Caco-2 (cell line): ENCODE measurements around the gene CRYBA4. TPM values are rescaled to one million over a fixed set of nuclear protein-coding genes. Genes with fewer than 3 reads are reported as not detected.

Experiments used
- BruUV-seq: library from RNA; stranded (reverse); fragments of 400-500 nt; replicated peaks from 2 replicates; lab custom pipeline; 2021; lab: Mats Ljungman, UMichigan
- CTCF ChIA-PET: fragments of 300-600 bp; sonication (Branson Sonifier 250); formaldehyde crosslinking; loops from one replicate; lab custom pipeline; 2022; ENCODE audit warnings: antibody characterized with exemption; lab: Charles Lee
- POLR2A ChIA-PET: fragments of 300-600 bp; sonication (Branson Sonifier 250); formaldehyde crosslinking; loops from one replicate; lab custom pipeline; 2022; ENCODE audit warnings: antibody characterized with exemption; lab: Charles Lee
- DNase-seq, 2 experiments: peaks; one replicate each; pipeline versions ENCODE4 v3.0.0 to v3.0.0-alpha.2; 2020 to 2022
- H3K27me3 ChIP-seq: replicated peaks from 2 replicates; pipeline ENCODE4 v1.6.0; 2011; ENCODE audit warnings: low read length; ENCODE audit not compliant: control insufficient read depth, insufficient read depth
- H3K36me3 ChIP-seq: 2 replicates; pipeline ENCODE4 v1.5.1; 2011; ENCODE audit warnings: low read length; ENCODE audit not compliant: control insufficient read depth, insufficient read depth
- H3K4me1 ChIP-seq: fragments of 250-450 bp; sonication (Bioruptor Pico); 2 replicates; pipeline ENCODE4 v1.5.1; 2020; ENCODE audit warnings: mild to moderate bottlenecking
- H3K4me3 ChIP-seq: 2 replicates; pipeline ENCODE4 v1.5.1; 2011; ENCODE audit warnings: low read depth, mild to moderate bottlenecking, control low read depth, low read length
- H3K9me3 ChIP-seq: fragments of 250-450 bp; sonication (Bioruptor Pico); 2 replicates; pipeline ENCODE4 v1.5.1; 2020; ENCODE audit warnings: mild to moderate bottlenecking, moderate library complexity
- H3K27ac Mint-ChIP-seq: one replicate; pipeline ENCODE4 v1.8.0; 2022; ENCODE audit warnings: mixed read lengths; ENCODE audit not compliant: unreplicated experiment
- H3K27me3 Mint-ChIP-seq: one replicate; pipeline ENCODE4 v1.8.0; 2022; ENCODE audit warnings: mixed read lengths; ENCODE audit not compliant: insufficient read depth, unreplicated experiment
- H3K36me3 Mint-ChIP-seq: one replicate; pipeline ENCODE4 v1.8.0; 2022; ENCODE audit warnings: mild to moderate bottlenecking, mixed read lengths; ENCODE audit not compliant: insufficient read depth, unreplicated experiment
- H3K4me1 Mint-ChIP-seq: one replicate; pipeline ENCODE4 v1.8.0; 2022; ENCODE audit warnings: low read depth, mixed read lengths; ENCODE audit not compliant: unreplicated experiment
- H3K4me3 Mint-ChIP-seq: one replicate; pipeline ENCODE4 v1.8.0; 2022; ENCODE audit warnings: mild to moderate bottlenecking, moderate library complexity, mixed read lengths; ENCODE audit not compliant: unreplicated experiment
- H3K9me3 Mint-ChIP-seq: one replicate; pipeline ENCODE4 v1.8.0; 2022; ENCODE audit warnings: mixed read lengths; ENCODE audit not compliant: unreplicated experiment
- intact Hi-C: fragments of 100-400 bp; cut with micrococcal nuclease; formaldehyde crosslinking; loops from one replicate; pipeline ENCODE4 v1.10.0; 2022; ENCODE audit not compliant: unreplicated experiment
- total RNA-seq: library from RNA; stranded (reverse); gene quantifications from 2 replicates; pipeline ENCODE4 v1.2.3, GENCODE V29; 2022
- TF ChIP-seq, protein P1 (sequence below), 2 experiments: fragments of 200-600 bp in 1 of 2; IDR thresholded peaks; 1 replicate in 1 of 2; 2 replicates in 1 of 2; pipeline versions ENCODE4 v1.5.1 to v1.8.0; 2011 to 2022; ENCODE audit warnings: antibody characterized with exemption in 1 of 2, control low read depth in 1 of 2, inconsistent platforms in 1 of 2, low read depth in 1 of 2, low read length in 1 of 2, mild to moderate bottlenecking in 1 of 2, moderate library complexity in 1 of 2; ENCODE audit not compliant: insufficient read depth in 1 of 2, severe bottlenecking in 1 of 2, unreplicated experiment in 1 of 2

The CRYBA4 gene
- total RNA-seq, 1 experiment from 2014 or later = 0.68 TPM

DNA sequence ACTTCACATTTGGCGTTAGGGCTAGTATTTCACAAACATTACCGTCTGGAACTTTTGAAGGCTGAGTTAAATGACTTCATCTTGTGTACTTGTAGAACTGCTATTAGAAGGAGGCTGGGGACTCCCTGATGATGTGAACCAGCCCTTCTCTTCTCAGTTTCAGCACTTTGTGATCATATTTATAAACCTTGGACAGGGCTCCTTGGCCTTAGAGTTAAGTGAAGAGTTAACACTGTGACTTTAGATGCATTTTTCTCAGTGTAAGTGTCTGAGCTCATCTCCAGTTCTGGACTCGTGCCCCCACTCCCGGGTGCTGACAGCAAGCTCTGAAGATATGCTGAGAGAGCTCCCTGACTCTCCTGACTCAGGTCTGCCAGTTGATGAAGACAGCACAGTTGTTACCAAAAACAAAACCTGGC lies 44.1 kb downstream of the CRYBA4 start:
- POLR2A ChIA-PET = no interaction called here
- no peak overlapping the region for H3K27ac Mint-ChIP-seq
- no peak for DNase-seq
- H3K9me3 ChIP-seq = no peaks in the 10 kb centered on the region
- CTCF ChIA-PET = interaction anchor here (0.5 to 1.3 kb wide), 4 partner anchors 13 to 302 kb away, joined by 3 to 8 read pairs (median 4); no protein-coding TSS in a partner anchor
- no peak overlapping the region for H3K4me3 ChIP-seq
- H3K36me3 Mint-ChIP-seq = no peaks in the 10 kb centered on the region
- H3K36me3 ChIP-seq = no peaks in the 10 kb centered on the region
- intact Hi-C loops = no loop called here
- no TSS peak for BruUV-seq
- no peak overlapping the region for H3K4me3 Mint-ChIP-seq
- H3K27me3 Mint-ChIP-seq = peaks cover 14% of the 10 kb centered on the region
- TF ChIP-seq, protein P1, sequence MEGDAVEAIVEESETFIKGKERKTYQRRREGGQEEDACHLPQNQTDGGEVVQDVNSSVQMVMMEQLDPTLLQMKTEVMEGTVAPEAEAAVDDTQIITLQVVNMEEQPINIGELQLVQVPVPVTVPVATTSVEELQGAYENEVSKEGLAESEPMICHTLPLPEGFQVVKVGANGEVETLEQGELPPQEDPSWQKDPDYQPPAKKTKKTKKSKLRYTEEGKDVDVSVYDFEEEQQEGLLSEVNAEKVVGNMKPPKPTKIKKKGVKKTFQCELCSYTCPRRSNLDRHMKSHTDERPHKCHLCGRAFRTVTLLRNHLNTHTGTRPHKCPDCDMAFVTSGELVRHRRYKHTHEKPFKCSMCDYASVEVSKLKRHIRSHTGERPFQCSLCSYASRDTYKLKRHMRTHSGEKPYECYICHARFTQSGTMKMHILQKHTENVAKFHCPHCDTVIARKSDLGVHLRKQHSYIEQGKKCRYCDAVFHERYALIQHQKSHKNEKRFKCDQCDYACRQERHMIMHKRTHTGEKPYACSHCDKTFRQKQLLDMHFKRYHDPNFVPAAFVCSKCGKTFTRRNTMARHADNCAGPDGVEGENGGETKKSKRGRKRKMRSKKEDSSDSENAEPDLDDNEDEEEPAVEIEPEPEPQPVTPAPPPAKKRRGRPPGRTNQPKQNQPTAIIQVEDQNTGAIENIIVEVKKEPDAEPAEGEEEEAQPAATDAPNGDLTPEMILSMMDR (IDR thresholded peaks at IDR 0.05; ENCODE audit: insufficient read depth in 1 of 2, low read depth in 1 of 2, low read length in 1 of 2, severe bottlenecking in 1 of 2, unreplicated experiment in 1 of 2) = no peak
- no peaks in the 10 kb centered on the region for H3K27me3 ChIP-seq
- no peaks in the 10 kb centered on the region for H3K9me3 Mint-ChIP-seq
- no peaks in the 10 kb centered on the region for H3K4me1 ChIP-seq
- H3K4me1 Mint-ChIP-seq = no peaks in the 10 kb centered on the region

- no peaks in the 10 kb centered on the region for H3K36me3 ChIP-seq
- H3K4me3 ChIP-seq = no peak overlapping the region
- intact Hi-C loops = no loop called here
- Mint-ChIP-seq H3K36me3 (no peaks in the 10 kb centered on the region), H3K4me1 (no peaks in the 10 kb centered on the region), H3K27ac (no peak overlapping the region), H3K27me3 (peaks cover 10% of the 10 kb centered on the region), H3K4me3 (no peak overlapping the region), H3K9me3 (peaks cover 4% of the 10 kb centered on the region)
- DNase-seq = no peak
- TF ChIP-seq, protein P1 (IDR thresholded peaks at IDR 0.05; ENCODE audit: insufficient read depth in 1 of 2, low read depth in 1 of 2, low read length in 1 of 2, severe bottlenecking in 1 of 2, unreplicated experiment in 1 of 2) = no peak
- no TSS peak for BruUV-seq
- no peaks in the 10 kb centered on the region for H3K27me3 ChIP-seq
- no peaks in the 10 kb centered on the region for H3K9me3 ChIP-seq
- H3K4me1 ChIP-seq = no peaks in the 10 kb centered on the region
- POLR2A ChIA-PET = no interaction called here
- CTCF ChIA-PET = no interaction called here
Observed at GRCh38 chr22:26667140-26667539, 45.4 kb downstream of the CRYBA4 start.

- no peak overlapping the region for H3K27ac Mint-ChIP-seq
- no peaks in the 10 kb centered on the region for H3K4me1 Mint-ChIP-seq
- intact Hi-C loops = no loop called here
- H3K27me3 Mint-ChIP-seq = peaks cover 4% of the 10 kb centered on the region
- peaks cover 10% of the 10 kb centered on the region for H3K9me3 Mint-ChIP-seq
- no peak overlapping the region for H3K4me3 ChIP-seq
- BruUV-seq = no TSS peak
- no peaks in the 10 kb centered on the region for H3K9me3 ChIP-seq
- no peaks in the 10 kb centered on the region for H3K4me1 ChIP-seq
- H3K36me3 ChIP-seq = no peaks in the 10 kb centered on the region
- H3K27me3 ChIP-seq = no peaks in the 10 kb centered on the region
- TF ChIP-seq, protein P1 (IDR thresholded peaks at IDR 0.05; ENCODE audit: insufficient read depth in 1 of 2, low read depth in 1 of 2, low read length in 1 of 2, severe bottlenecking in 1 of 2, unreplicated experiment in 1 of 2) = peak in 1 of 2 experiments; percentile 48
- CTCF ChIA-PET = interaction anchor here (0.7 kb wide), 1 partner anchor 217 kb away, joined by 3 read pairs; no protein-coding TSS in a partner anchor
- POLR2A ChIA-PET = no interaction called here
- H3K36me3 Mint-ChIP-seq = no peaks in the 10 kb centered on the region
- DNase-seq = peak; percentile 46 to 59
- no peak overlapping the region for H3K4me3 Mint-ChIP-seq
Observed at GRCh38 chr22:26669060-26669481, 47.3 kb downstream of the CRYBA4 start.
